Raji (cell line): ENCODE data around the gene NCOR2.
A peak's percentile ranks its signal among the peaks of the same experiment; 100 is the strongest.

Experiments used
- POLR2A ChIP-seq: IDR thresholded peaks from 2 replicates; pipeline ENCODE4 v1.6.1; 2011; ENCODE audit warnings: low read depth, low read length, control low read depth; ENCODE audit not compliant: insufficient read depth

The NCOR2 gene

GRCh38 chr12:124566997-124567672 lies at the start of gene NCOR2:
Gene NCOR2, minus strand, starts transcription at chr12:124567612. Its CDS starts 72,361 bp downstream, at chr12:124495251.
- TF ChIP-seq POLR2A, result peak; percentile 38

GRCh38 chr12:124616394-124617221 lies 49.2 kb upstream of the NCOR2 start:
- TF ChIP-seq POLR2A, result no peak

- no peak for TF ChIP-seq POLR2A
These were observed 47.3 kb upstream of the NCOR2 start for GRCh38 chr12:124614512-124615292.

- TF ChIP-seq POLR2A, result no peak
These were observed 45.8 kb upstream of the NCOR2 start for GRCh38 chr12:124613151-124613585.

- TF ChIP-seq POLR2A, result no peak
These were observed 44.9 kb upstream of the NCOR2 start for GRCh38 chr12:124612410-124612680.

GRCh38 chr12:124611559-124612409 lies 44.4 kb upstream of the NCOR2 start:
- TF ChIP-seq POLR2A, result no peak

- TF ChIP-seq POLR2A, result no peak
These were observed 43.5 kb upstream of the NCOR2 start for GRCh38 chr12:124610629-124611558.

GRCh38 chr12:124610021-124610612 lies 42.7 kb upstream of the NCOR2 start:
- no peak for TF ChIP-seq POLR2A

GRCh38 chr12:124609041-124609989 lies 41.9 kb upstream of the NCOR2 start:
- no peak for TF ChIP-seq POLR2A

- no peak for TF ChIP-seq POLR2A
These were observed 41.0 kb upstream of the NCOR2 start for GRCh38 chr12:124608450-124608870.

- TF ChIP-seq POLR2A, result no peak
These were observed 40.4 kb upstream of the NCOR2 start for GRCh38 chr12:124607681-124608425.

GRCh38 chr12:124605883-124606774 lies 38.7 kb upstream of the NCOR2 start:
- TF ChIP-seq POLR2A, result no peak
